H1 (cell line): ENCODE measurements around the gene GP2. TPM values are rescaled to one million over a fixed set of nuclear protein-coding genes. Genes with fewer than 3 reads are reported as not detected.

ENCODE experiments used
- CBX5 ChIP-seq: fragments of 300-800, 300-1000 bp; sonication (generic); IDR thresholded peaks from 2 replicates; pipeline ENCODE4 v1.7.1; 2016; ENCODE audit warnings: antibody characterized with exemption, low read length, low read depth
- CHD7 ChIP-seq: fragments of 300-600 bp; sonication (generic); IDR thresholded peaks from 2 replicates; pipeline ENCODE4 v1.7.1; 2012; ENCODE audit warnings: low read length, moderate library complexity, mild to moderate bottlenecking, inconsistent platforms; ENCODE audit not compliant: insufficient replicate concordance
- E2F6 ChIP-seq: IDR thresholded peaks from 2 replicates; pipeline ENCODE4 v1.6.1; 2012; ENCODE audit warnings: inconsistent platforms
- KDM5A ChIP-seq: fragments of 200-600 bp; IDR thresholded peaks from 2 replicates; pipeline ENCODE4 v1.7.1; 2012; ENCODE audit warnings: mild to moderate bottlenecking, low read length, inconsistent platforms, mixed read lengths
- polyA plus RNA-seq, 7 experiments: library from polyadenylated mRNA; depleted of rRNA in 3 of 7; stranded (reverse) in 5 of 7; unstranded in 2 of 7; fragments of >200 nt in 5 of 7; fragments of 200-250 nt in 2 of 7; gene quantifications; 1 replicate in 5 of 7; 2 replicates in 1 of 7; 4 replicates in 1 of 7; pipeline versions ENCODE4 v1.2.1 to v1.2.3, GENCODE V29; 2011 to 2013; ENCODE audit warnings: missing spikeins in 2 of 7, mixed read lengths in 2 of 7
- total RNA-seq: library from RNA; stranded (reverse); fragmentation: NEBNext Ultra II Directional; extraction: Animal tissue kit (Norgen Biotek cat#: 25700); gene quantifications from 2 replicates; pipeline ENCODE4 v1.2.1, GENCODE V29; 2021

Gene GP2
- total and polyA plus RNA-seq, 2 of the 8 experiments (the other 6 are each of a cell fraction or from before 2014, with no cell fraction given) = not detected

DNA sequence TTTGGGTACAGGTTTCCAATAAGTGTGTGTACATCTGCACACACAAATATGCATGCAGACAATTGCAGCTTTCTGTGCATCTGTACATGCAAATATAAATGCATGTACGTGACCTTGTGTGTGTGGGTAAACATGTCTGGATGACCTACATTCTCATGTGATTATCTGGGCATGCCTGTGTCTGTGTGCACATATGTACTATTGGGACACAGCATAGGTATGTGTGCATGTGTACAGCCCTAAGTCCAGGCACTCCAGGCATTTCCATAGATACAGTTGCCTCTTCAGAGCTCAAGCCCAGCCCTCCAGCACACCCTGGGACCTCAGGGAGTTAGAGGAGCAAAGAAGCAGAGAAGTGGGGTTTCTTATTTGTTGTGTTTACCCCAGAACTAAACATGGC lies 7.1 kb upstream of the GP2 start (continued):
- TF ChIP-seq E2F6 (no peak), CHD7 (no peak), CBX5 (no peak), KDM5A (no peak)
